NB4 (cell line): ENCODE measurements around the gene OR52M1.

Experiments
- POLR2A ChIP-seq: IDR thresholded peaks from 2 replicates; pipeline ENCODE4 v1.6.1; 2011; ENCODE audit warnings: mild to moderate bottlenecking; ENCODE audit not compliant: insufficient read length; ENCODE audit errors: extremely low read depth
- TF ChIP-seq, protein P1 (sequence below): IDR thresholded peaks from one replicate; pipeline ENCODE4 v1.5.1; 2012; ENCODE audit warnings: low read depth, low read length
- TF ChIP-seq, protein P2 (sequence below): IDR thresholded peaks from 2 replicates; pipeline ENCODE4 v1.6.1; 2011; ENCODE audit warnings: low read depth, low read length

DNA sequence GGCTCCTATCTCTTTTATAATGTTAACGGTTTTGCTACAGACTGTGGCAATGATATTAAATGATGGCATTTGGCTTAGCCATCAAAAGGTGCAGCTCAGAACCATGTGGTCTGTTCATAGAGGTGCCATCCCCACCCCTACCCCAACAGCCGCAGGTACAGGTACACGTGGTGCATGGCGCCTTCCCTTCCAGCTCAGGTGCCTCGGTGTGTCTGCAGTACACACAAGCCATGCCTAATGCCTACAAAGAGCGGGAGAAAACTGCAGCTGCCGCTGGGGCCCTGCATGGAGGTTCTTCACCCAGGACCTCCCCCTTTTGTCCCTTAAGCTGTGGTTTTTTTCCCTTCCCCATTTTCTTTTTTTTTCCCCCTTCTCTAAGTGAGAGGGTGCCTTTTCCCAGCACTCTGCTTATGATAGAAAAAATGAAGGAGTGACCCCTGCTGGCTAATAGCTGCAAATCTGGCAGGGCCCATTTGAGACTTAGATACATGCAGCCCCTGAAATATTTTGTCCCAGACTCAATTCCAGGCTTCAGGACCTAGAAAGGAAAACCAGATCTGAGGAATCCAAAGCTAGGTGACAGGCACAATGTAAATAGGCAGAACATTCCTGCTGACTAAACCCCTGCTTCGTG, 6.5 kb downstream of the OR52M1 start:
- no peak for TF ChIP-seq POLR2A
- TF ChIP-seq, protein P1, sequence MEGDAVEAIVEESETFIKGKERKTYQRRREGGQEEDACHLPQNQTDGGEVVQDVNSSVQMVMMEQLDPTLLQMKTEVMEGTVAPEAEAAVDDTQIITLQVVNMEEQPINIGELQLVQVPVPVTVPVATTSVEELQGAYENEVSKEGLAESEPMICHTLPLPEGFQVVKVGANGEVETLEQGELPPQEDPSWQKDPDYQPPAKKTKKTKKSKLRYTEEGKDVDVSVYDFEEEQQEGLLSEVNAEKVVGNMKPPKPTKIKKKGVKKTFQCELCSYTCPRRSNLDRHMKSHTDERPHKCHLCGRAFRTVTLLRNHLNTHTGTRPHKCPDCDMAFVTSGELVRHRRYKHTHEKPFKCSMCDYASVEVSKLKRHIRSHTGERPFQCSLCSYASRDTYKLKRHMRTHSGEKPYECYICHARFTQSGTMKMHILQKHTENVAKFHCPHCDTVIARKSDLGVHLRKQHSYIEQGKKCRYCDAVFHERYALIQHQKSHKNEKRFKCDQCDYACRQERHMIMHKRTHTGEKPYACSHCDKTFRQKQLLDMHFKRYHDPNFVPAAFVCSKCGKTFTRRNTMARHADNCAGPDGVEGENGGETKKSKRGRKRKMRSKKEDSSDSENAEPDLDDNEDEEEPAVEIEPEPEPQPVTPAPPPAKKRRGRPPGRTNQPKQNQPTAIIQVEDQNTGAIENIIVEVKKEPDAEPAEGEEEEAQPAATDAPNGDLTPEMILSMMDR: peak; percentile 50
- TF ChIP-seq, protein P2, sequence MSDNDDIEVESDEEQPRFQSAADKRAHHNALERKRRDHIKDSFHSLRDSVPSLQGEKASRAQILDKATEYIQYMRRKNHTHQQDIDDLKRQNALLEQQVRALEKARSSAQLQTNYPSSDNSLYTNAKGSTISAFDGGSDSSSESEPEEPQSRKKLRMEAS: no peak
